Cortex of kidney (tissue), 1 donor: ENCODE measurements around the gene GTF2A2.
"Not testable (repeated sequence)": the region's sequence is repeated elsewhere in the genome, so short reads cannot be mapped to it uniquely, and the experiment has no call there.

Source experiments
- DNase-seq: peaks from one replicate; lab custom pipeline; 2025; lab: John Stamatoyannopoulos, UW

GTF2A2 gene

GRCh38 chr15:59674361-59674877 lies 17.1 kb upstream of the GTF2A2 start:
- DNase-seq: no peak

- DNase-seq: no peak
Measured at GRCh38 chr15:59668556-59668955, 11.2 kb upstream of the GTF2A2 start.

- no peak for DNase-seq
Measured at GRCh38 chr15:59662260-59662659, 4.9 kb upstream of the GTF2A2 start.

DNA sequence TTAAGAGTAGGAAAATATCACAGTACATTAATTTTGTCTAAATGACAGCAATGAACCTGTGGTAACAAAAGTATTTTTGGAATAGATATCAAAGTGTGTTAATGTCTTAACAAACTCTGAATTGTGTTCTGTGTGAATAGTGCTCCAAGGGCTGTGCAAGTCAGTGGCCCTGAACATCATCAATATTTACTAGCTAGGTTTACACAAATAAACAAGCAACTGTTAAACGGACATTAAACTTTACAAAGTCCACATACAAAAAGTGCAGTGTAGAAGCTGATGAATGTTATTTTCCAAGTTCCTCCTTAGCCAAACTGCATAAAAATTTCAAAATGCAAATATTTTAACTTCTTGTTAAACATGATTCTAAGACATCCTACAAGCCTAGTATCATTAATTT lies 2.1 kb upstream of the GTF2A2 start:
- no peak for DNase-seq

DNA sequence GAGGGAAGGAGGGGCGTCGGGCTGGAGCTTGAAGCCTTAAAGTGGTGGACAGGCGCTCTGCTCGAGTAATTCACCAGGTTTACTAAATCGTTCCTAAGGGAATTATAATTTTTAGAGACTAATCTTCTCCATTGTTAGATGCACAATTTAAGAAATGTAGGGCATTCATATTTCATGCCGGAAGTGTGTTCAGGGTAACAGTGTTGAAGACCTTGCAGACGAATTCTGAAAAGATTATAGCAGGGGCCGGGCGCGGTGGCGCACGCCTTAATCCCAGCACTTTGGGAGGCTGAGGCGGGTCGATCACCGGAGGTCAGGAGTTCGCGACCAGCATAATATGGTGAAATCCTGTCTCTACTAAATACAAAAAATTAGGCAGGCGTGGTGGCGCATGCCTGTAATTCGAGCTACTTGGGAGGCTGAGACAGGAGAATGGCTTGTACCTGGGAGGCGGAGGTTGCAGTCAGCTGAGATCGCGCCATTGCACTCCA lies 365 bp upstream of the GTF2A2 start:
- DNase-seq: no peak

DNA sequence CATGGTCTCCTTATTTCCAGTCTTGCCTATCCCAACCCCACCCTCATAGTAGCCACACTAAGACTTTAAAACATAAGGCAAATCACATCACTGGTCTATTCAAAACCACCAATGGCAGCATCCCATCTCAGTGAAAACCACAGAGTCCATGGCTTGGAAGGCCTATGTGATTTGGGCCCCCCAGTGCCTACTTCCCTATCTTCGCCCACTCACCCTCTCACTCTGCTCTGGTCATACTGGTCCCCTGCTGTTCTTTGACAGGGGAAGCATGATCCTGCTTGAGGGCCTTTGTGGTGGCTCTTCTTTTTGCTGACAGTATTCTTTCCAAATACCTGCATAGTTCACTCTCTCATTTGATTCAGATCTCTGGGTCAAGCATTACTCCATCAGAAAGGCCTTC lies 3.3 kb downstream of the GTF2A2 start:
- no peak for DNase-seq

DNA sequence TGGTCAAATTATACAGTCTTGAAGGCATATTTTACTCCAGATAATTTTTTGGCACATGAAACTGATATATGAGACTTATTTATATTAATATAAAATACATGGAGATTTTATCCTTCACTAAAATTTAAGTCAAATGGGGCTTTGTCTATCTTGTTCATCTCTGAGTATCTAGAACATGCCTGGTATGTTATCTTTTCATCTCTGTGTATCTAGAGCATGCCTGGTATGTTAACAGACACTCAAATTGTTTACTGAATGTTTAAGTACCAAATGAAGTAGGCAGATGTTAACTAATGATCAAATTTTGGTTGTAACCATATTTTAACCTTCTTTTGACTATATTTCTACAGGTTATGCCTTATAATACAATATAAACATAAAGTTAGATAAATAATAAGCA lies 7.7 kb downstream of the GTF2A2 start:
- DNase-seq: no peak

DNA sequence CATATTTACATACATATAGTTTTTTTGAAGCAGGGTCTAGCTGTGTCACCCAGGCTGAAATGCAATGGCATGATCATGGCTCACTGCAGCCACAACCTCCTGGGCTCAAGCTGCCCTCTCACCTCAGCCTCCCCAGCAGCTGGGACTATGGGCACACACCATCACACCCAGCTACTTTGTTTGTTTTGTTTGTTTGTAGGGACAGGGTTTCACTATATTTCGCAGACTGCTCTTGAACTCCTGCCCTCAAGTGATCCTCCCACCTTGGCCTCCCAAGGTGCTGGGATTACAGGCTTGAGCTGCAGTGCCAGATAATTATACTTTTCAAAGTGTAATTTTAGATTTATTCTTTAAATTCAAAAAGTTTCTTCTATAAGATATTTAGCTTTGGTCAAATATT lies 10.2 kb downstream of the GTF2A2 start:
- no peak for DNase-seq

DNA sequence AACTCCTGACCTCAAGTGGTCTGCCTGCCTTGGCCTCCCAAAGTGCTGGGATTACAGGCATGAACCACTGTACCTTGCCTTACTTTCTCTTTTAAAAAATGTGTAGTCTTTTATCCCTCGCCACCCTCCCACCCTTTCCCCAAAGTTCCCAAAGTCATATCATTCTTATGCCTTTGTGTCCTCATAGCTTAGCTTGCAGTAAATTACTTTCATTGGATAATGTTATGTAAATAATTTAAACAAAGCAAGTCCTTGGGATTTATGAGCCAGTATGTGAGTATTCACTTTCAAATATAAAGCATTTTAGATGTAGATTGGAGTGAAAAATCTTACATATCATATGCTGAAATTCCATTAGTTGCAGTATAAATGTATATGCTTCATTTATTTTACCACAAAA lies 11.0 kb downstream of the GTF2A2 start:
- DNase-seq: no peak

DNA sequence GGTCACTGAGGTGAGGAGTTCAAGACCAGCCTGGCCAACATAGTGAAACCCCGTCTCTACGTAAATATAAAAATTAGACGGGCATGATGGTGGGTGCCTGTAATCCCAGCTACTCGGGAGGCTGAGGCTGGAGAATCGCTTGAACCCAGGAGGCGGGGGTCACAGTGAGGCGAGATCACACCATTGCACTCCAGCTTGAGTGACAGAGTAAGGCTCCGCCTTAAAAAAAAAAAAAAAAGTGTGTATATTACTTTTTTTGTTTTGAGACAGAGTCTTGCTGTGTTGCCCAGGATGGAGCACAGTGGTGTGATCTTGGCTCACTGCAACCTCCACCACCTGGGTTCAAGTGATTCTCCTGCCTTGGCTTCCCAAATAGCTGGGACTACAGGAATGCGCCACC lies 11.5 kb downstream of the GTF2A2 start:
- not testable (repeated sequence) for DNase-seq

DNA sequence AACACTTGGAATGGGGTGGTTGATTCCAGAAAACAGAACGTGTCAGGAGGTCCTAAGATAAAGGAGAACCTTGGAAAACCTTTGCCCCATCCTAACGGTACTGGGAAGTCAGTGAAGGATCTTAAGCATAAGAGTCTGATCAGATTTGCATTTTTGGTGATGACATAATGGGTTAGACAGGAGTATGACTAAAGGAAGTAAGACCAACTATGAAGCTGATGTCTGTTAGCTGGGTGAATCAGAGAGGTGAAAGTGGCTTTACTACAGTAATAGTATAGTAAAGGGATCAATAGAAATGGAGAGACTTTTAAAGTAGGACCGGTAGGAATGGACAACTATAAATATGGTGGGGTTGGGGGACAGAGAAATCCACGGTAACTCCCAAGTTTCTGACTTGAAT lies 12.6 kb downstream of the GTF2A2 start:
- no peak for DNase-seq

GRCh38 chr15:59642351-59642750 lies 15.0 kb downstream of the GTF2A2 start:
- DNase-seq: no peak

GRCh38 chr15:59637507-59637906 lies 19.8 kb downstream of the GTF2A2 start:
- not testable (repeated sequence) for DNase-seq

DNA sequence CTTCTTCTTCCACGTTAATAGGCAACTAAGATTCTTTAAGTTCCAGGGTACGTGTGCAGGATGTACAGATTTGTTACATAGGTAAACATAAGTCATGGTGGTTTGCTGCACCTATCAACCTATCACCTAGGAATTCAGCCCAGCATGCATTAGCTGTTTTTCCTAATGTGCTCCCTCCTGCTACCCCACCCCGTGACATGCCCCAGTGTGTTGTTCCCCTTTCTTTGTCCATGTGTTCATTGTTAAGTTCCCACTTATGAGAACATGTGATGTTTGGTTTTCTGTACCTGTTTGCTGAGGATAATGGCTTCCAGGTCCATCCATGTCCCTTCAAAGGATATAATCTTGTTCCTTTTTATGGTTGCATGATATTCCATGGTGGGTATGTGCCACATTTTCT lies 21.1 kb downstream of the GTF2A2 start:
- no peak for DNase-seq

- DNase-seq: no peak
Measured at GRCh38 chr15:59632714-59633113, 24.6 kb downstream of the GTF2A2 start.

DNA sequence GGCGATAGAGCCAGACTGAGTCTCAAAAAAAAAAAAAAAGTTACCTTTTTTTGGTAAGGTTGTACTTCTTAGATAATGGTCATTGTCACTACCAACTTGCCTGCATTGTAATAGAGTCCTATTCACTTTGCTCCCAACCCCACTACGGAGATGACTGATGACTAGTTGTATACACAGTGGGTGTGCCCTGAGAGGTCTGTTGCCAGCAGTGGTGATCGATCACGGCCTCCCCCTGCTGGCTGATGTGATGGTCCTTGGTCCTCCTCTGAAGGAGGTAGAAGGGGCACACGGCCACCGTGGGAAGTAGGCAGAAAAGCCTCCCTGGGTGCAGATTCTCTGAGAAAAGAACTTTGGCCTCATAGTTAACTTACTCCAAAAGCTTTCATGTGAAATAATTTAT lies 35.0 kb downstream of the GTF2A2 start:
- DNase-seq: no peak

DNA sequence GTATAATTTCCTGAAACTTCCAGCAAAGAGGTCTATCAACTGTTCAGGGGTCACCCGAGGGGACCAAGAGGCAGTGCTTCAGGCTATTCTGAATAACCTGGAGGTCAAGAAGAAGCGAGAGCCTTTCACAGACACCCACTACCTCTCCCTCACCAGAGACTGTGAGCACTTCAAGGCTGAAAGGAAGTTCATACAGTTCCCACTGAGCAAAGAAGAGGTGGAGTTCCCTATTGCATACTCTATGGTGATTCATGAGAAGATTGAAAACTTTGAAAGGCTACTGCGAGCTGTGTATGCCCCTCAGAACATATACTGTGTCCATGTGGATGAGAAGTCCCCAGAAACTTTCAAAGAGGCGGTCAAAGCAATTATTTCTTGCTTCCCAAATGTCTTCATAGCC lies 38.9 kb downstream of the GTF2A2 start:
- no peak for DNase-seq

DNA sequence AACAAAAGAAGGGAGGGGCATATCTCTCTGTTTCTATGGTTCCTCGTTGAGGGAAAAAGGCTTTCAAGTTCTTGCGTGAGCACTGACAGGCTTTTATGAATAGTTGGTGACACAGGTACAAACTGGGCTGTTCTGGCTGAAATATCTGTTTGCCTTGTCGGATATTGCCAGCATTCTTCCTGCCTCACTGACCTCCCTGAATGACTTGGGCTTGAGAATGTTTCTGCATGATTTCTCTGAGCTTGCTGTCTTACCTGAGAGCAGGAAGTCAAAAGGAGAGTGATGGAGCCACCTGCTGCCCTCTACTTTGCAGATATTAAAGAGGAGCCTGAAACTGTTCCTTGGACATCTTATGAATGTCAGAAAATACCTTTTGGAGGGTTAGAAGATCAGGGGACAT lies 40.9 kb downstream of the GTF2A2 start:
- DNase-seq: no peak

DNA sequence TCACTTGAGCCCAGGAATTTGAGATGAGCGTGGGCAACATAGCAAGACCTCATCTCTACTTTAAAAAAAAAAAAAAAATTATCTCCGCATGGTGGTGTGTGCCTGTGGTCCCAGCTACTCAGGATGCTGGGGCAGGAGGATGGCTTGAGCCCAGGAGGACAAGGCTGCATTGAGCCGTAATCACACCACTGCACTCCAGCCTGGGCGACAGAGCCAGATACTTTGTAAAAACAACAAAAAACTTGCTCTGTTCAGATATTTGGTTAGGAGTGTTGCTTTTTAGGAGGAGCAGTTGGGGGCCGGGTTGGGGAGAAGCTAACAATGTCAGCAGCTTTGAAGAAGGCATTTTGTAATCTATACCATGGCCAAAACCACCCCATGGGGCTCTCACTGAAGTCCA lies 41.7 kb downstream of the GTF2A2 start:
- no peak for DNase-seq

DNA sequence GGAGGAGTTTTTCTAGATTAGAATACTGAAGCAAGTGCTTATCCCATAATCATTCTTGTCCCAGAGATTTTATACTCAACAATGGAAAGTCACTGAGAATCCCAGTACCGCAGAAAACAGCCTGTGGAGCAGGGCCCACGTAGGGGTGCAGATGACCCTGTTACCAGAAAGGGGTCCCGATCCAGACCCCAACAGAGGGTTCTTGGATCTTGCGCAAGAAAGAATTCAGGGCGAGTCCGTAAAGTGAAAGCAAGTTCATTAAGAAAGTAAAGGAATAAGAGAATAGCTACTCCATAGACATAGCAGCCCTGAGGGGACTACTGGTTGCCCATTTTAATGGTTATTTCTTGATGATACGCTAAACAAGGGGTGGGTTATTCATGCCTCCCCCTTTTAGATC lies 43.2 kb downstream of the GTF2A2 start:
- DNase-seq: no peak

GRCh38 chr15:59611276-59612260 lies 45.7 kb downstream of the GTF2A2 start, which contains the start of gene GCNT3:
Gene GCNT3 (plus strand): TSS chr15:59611783. CDS start chr15:59618239, 6,456 bp downstream.
- no peak for DNase-seq

DNA sequence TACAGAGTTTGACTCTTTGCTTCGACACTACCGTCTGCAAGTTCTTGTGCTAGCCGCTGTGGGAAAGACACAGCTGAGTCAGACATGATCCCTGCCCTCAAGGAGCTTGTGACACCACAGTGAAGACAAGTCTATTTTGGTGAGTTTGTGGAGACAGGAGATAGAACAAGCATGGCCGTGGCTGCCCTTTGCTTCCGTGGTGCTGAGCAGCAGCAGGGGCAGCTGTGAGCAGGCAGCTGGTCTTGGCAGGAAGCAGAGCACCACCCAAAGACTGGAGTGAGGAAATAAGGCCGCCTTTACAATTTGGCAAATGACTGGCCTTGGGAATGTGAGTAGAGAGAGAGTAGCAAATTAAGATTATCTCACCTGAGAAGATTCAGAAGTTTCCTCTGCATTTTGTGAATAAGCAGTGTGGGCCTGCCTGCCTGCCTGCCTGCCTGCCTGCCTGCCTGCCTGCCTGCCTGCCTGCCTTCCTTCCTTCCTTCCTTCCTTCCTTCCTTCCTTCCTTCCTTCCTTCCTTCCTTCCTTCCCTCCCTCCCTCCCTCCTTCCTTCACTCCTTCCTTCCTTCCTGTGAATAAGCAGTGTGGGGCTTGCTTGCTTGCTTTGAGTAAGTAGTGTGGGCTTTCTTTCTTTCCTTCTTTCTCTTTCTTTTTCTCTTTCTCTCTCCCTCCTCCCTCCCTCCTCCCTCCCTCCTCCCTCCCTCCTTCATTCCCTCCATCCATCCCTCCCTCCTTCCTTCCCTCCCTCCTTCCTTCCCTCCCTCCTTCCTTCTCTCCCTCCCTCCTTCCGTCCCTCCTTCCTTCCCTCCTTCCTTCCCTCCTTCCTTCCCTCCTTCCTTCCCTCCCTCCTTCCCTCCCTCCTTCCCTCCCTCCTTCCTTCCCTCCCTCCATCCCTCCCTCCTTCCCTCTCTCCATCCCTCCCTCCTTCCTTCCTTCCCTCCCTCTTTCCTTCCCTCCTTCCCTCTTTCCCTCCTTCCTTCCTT lies 47.3 kb downstream of the GTF2A2 start:
- DNase-seq: no peak
